ENCODE measurements around the gene RAPGEF6.

RAPGEF6 gene

GRCh38 chr5:131377346-131377745, 257.7 kb downstream of the RAPGEF6 start:
- H3K4me3 ChIP-seq (replicated peaks; ENCODE audit: insufficient read depth, low read length): no peak overlapping the region
- H3K27me3 ChIP-seq (ENCODE audit: insufficient read depth, poor library complexity, severe bottlenecking): no peaks in the 10 kb centered on the region
- TF ChIP-seq POLR2AphosphoS5 (IDR thresholded peaks at IDR 0.05; ENCODE audit: low read depth) (no peak), REST (IDR thresholded peaks at IDR 0.05; ENCODE audit: insufficient replicate concordance, low read depth) (no peak), GABPA (IDR thresholded peaks at IDR 0.05; ENCODE audit: low read depth) (no peak), SPI1 (IDR thresholded peaks at IDR 0.05; ENCODE audit: borderline replicate concordance, low read depth) (no peak), CTCF (IDR thresholded peaks at IDR 0.05; ENCODE audit: insufficient read depth, low read length) (no peak)
- no peak overlapping the region for H3K27ac ChIP-seq (replicated peaks)
- no peak for DNase-seq (ENCODE audit: low read depth in 1 of 2, low spot score in 1 of 2)

GRCh38 chr5:131375351-131375750, 259.7 kb downstream of the RAPGEF6 start:
- Histone ChIP-seq H3K27ac (replicated peaks) (no peak overlapping the region), H3K27me3 (ENCODE audit: insufficient read depth, poor library complexity, severe bottlenecking) (no peaks in the 10 kb centered on the region), H3K4me3 (replicated peaks; ENCODE audit: insufficient read depth, low read length) (no peak overlapping the region)
- DNase-seq (ENCODE audit: low read depth in 1 of 2, low spot score in 1 of 2): no peak
- TF ChIP-seq GABPA (IDR thresholded peaks at IDR 0.05; ENCODE audit: low read depth) (no peak), CTCF (IDR thresholded peaks at IDR 0.05; ENCODE audit: insufficient read depth, low read length) (no peak), REST (IDR thresholded peaks at IDR 0.05; ENCODE audit: insufficient replicate concordance, low read depth) (no peak), SPI1 (IDR thresholded peaks at IDR 0.05; ENCODE audit: borderline replicate concordance, low read depth) (no peak), POLR2AphosphoS5 (IDR thresholded peaks at IDR 0.05; ENCODE audit: low read depth) (no peak)
